ENCODE measurements around the gene ADAMTSL3.

ADAMTSL3 gene

DNA sequence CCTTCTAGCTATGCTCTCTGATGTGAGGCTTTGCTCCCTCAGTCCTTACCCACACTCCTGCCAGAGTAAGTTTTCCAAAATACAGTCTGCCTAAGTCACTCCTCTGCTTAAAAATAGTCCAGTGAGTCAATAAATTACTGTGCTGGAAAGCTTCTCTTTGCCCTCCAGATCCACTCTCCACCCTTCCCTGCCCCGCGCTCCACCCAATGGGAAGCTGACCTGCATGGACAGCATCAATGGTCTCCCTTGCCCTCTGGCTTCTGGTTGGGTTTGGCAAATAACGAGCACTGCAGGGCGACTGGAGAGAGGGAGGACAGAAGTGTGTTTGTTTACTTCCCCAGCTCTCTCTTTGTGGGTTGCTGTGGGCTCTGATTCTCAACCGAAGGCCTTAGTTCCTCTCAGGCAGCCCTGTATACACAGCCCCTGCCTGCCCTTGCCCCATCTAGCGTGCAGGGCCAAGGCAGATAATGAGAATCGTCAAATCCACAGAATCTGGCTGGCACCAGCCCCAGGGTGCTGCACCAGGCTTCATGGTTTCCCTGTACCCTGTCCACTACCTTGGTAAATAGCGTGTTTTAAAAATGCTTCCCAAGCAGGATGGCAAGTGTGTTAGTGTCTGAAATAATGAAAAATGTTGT, 110.4 kb downstream of the ADAMTSL3 start:
- no peak for DNase-seq

DNA sequence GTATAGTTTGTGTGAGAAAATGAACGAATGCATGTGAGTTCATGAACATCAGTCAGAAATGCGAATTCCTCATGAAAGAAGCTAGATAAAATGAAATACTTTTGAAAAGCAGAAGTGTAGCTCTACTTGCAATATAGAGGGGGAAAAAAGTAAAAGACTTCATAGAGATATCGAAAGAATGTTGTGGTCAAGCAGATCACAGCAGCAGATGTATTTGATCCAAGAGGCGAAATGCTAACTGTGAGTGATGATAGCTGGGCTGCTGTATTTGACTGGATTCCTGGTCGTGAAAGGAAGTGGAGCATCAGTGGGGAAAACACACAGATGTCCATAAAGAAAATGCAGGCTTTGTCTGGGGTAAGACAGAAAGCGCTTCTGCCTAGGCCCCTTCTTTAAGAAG, 112.4 kb downstream of the ADAMTSL3 start:
- DNase-seq = no peak

DNA sequence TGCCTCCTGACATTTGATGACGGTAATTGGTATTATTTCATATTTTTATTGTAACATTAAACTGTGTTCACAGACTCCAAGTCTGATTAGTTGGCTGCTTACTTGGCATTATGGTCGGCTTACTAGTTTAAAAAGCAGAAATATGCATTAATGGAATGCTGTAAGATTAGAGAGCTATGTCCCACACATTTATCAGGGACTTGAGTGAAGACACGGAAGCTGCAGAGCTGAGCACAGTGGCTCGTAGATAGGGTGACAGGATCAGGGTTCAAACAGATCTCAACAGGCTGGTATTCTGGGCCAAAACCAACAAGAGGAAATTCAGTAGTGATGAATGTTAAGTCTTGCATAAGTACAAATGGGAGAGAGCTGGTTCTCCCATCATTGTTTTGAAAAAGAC, 113.8 kb downstream of the ADAMTSL3 start:
- DNase-seq = no peak

DNA sequence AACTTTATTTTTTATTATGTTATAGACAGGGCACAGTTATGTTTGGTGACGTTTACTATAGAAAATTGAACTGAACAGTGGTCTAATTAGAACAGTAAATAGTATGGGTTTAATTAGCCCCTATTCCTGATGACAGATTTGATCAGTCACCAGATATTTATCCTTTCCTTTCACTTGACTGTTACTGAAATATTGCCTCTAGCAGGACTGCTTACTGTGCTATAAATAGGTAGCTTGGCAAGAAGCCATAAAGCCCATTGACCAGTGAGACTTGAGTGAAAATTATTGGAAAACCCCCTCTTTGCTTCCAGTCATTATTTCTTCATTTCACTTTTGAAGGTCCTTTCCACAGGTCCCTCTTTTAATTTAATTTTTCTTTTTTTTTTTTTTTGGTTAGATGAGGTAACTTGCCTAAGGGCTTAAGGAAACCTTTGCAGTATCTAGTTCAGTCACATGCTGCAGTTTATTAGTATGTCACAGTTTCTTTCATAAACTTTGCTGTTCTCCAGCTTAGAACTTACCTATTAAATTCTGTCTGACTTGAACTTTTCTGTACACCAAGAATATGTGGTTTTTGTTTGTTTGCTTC, 115.6 kb downstream of the ADAMTSL3 start:
- DNase-seq = no peak

DNA sequence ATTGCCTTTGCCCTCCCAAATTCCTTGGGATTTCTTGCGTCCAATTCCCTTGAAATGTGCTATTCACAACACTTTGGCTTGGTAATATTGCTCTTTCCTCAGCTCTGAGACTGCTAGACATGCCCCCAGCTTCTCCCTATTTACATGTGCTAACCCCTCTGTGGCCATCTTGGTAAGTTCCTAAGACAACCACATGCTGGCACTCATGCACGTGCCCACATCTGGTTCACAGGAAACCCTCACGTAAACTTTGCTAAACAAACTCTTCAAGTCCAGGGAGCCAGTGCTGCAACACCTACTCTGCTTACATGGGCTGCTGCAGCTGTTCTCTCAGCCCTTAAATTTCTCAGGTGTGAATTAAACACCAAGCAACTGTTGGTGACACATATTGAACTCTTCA, 121.8 kb downstream of the ADAMTSL3 start:
- no peak for DNase-seq

DNA sequence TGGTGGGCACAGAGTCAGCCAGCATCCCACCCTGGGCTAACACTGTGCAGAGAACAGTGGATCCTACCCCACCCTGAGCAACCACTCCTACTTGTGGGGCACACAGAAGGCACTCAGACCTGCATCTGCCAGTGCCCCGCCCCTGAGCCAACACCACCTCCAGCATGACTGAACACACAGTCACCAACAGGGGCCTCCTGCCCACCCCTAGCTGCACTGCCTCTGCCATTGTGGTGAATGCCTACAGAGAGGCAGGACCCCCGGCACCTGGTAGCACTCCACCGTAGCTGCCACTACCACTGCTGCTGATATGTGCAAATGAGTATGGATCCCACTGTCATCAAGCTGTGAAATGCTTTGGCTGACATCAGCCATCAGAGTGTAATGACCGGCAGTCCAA, 123.1 kb downstream of the ADAMTSL3 start:
- DNase-seq = no peak

DNA sequence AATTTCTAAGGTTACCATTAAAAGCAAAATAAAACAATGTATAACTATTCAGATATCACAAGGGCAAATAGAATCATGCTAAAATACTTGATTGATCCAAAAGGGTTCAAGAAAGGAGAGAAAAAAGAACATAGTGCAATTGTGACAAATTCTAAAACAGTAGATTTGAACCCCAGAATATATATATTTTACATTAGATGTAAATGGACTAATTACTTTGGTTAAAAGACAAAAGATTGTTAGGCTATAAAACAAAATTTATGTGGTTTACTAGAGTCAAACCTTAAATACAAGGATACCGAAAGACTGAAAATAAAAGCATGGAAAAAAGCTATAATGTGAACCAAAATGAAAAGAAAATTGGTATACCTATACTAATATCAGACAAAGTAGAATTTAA, 129.3 kb downstream of the ADAMTSL3 start:
- no peak for DNase-seq

DNA sequence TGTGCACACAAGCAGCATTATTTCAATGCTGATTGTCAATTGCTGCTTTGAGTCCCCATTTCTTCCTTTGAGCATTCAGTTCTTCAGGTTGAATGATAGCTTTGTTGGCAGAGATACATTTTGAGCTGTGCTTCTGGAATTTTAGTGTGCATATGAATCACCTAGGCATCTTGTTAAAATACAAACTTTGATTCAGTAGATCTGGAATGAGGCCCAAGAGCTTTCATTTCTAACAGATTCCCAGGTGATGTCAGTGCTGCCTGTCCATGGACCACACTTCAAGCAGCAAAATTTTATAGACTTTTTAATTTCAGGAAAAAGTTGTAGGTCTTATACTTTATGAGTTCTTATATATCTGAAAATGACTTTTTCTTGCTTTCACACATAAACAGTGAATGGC, 131.1 kb downstream of the ADAMTSL3 start:
- DNase-seq = no peak

DNA sequence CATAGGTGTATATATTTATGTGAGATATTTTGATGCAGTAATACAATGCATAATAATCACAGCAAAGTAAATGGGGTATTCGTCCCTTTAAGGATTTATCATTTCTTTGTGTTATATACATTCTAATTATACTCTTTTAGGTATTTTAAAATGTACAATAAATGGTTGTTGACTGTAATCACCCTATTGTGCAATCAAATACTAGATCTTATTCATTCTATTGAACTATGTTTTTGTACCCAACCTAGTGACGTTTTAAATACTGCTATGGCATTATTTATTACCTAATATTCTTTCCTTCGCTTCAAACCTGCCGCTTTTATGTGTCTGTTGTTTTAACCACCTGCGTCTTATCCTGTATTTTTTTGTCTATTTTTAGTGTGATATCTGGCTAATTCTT, 132.4 kb downstream of the ADAMTSL3 start:
- no peak for DNase-seq

DNA sequence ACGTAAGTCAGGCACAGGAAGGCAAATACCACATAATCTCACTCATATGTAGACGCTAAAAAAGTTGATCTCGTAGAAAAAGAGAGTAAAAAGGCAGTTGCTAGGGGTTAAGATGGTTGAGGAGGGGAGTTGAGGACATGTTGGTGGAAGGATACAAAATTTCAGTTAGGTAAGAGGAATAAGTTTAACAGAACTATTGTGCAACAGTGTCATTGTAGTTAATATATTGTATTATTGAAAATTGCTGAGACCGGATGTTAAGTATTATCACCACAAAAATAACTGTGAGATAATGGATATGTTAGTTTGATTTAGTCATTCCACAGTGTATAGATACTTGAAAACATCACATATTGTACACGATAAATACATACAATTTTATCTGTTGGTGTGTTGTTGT, 139.1 kb downstream of the ADAMTSL3 start:
- no peak for DNase-seq

DNA sequence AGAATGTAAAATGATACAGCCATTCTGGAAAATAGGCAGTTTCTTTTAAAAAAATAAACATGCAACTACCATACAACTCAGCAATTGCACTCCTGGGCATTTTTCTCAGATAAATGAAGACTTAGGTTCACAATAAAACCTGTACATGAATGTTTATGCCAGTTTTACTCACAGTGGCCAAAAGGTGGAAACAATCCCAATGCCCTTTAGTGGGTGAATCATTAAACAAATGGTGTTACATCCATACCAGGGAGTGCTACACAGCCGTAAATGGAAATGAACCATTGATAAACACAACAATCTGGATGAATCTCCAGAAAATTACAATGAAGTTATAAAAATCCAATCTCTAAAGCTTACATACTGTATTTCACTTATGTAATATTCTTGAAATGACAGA, 140.3 kb downstream of the ADAMTSL3 start:
- no peak for DNase-seq

DNA sequence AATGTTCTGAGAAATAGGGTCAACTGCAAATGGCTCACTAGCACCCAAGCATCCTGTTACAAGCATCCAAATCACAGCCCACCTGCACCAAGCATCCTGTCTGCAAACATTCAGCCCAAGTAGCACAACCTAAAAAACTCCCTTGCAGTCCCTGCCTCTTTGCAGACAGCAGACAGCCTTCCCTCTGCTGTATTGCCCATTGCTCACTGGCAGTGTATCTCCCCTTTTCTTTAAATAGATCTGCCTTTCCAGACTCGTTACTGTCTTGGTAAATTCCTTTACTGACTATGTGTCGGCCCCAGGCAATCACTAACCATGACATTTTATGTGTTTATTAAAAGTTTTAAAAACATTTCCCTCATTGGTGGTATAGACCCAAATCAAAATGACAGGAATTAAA, 155.4 kb downstream of the ADAMTSL3 start:
- no peak for DNase-seq

DNA sequence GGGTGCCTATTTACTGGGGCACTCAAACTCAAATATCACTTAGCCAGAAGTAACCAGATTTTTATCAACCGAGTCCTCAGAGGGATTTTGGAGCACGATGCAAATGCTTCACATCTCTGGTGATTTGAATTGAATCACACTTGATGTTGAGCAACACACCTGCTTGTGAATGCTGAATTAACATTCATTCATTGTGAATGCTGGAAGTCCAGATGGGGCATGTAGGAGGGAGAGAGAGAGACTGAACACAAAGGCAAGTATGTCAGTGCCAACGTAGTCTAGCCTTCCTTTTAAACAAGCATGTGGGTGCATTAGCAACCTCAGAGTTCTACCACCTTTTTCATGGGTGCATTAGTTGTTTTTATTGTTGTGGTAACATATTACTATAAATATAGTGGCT, 156.2 kb downstream of the ADAMTSL3 start:
- DNase-seq = no peak

DNA sequence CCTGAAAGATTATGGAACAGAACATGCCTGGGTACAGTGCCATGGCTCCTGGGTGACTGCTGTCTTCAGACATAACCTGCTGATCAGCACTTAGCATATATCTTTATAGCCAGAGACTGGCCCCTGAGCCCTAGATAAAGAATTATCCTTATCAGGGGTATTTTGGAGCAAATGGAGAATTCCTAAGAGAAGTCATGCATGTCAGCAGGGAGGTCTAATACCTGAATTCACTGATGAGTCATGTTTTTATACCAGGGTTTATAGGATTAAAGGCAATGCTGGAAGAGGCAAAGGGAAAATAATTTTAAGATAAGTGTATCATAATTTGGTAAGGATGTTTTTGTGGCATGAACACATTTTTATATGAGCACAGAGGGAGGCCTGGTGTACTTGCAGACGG, 159.8 kb downstream of the ADAMTSL3 start:
- no peak for DNase-seq

DNA sequence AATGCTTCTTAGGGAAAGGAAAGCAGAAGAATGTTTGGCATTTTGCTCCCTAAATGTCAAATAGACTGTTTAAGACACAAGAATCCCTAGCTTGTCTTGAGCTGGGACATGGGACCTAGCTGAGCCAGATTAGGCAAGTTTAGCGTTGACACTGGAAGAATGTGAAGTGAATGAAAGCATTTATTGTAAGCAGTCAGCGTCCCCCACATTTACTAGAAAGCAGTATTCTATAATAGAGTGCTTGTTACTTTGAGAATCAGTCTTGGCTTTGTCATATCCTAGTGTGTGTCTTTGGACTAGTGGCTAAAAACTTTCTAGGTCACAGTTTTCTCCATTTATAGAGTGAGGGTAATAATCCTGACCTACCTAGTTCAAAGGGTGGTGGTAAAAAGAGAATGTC, 161.6 kb downstream of the ADAMTSL3 start:
- DNase-seq = no peak

DNA sequence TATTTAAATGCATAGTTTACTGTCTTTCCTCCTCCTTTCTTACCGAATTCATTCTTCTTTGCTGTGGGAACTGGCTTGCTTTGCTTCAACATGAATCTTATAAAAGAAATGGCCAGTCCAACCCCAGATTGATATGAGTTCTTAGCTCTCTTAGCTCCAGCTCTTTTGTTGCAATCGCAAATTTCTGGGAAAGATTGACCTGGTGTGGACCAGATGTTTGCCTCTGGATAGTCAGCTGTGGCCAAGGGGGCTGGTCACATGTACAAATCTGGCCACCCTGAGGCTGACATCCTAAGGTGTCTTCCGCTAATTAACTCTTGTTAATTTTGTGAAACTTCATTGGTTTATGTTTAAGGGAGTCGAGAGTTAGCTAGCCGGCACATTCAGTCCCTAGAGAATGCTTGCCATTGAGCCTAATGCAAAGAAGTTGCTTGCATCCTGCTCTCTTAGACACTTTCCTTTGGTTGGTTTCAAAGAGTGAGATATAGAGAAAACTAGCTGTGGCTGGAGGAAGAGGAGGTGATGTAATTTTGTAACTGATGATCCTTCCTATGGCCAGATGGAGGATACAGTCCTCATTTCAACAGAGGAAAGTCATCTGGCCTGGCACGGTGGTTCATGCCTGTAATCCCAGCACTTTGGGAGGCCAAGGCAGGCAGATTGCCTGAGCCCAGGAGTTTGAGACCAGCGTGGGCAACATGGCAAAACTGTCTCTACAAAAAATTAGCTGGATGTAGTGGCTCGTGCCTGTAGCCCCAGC, 162.4 kb downstream of the ADAMTSL3 start:
- no peak for DNase-seq

DNA sequence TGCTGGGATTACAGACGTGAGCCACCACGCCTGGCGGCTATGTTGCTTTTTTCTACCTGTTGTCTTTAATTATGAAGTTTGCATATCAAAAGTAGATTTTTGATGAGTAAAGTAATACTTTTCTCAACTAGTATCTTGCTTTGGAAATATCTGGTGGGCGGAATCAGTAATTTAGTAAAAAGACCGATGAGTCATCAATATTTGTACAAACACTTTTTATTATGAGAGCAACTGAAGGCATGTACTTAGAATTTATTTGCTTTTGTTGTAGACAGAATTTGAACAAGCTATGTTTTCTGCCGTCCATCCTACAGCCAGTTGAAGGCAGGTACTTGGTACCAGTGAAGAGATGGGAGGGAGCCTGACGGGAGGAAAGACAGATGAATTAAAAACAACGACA, 164.7 kb downstream of the ADAMTSL3 start:
- no peak for DNase-seq

DNA sequence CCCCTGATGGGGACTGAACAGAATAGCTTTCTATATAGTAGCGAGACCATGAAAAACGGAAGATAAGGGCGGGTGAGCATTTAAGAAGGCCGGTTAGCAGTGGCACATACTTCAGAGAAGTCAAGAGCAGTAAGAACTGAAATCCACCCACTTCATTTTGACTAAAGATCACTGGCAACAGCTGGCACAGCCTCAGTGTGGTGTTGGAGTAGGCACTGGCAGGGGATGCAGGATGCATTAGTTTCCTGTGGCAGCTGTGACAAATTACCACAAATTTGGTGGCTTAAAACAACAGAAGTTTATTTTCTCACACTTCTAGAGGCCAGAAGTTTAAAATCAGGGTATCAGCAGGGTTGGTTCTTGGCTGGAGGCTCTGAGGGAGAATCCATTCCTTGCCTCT, 176.5 kb downstream of the ADAMTSL3 start:
- no peak for DNase-seq

DNA sequence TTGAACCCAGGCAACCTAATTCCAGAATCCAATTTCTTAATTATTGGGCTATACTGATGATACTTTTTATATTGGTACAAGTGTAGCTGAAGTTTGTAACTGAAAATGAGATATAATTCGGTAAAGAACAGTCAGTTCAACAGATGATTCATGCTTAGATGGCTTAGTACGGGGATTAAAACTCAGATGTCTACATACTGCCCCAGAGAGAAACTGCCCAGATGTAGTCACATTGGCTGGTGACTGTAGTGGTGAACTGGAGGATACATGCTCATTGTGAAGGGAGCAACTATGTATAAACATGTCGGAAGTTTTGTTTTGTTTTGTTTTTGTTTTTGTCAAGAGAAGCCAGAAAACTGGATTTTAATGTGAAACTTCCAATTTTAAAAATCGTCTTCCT, 179.6 kb downstream of the ADAMTSL3 start:
- no peak for DNase-seq

DNA sequence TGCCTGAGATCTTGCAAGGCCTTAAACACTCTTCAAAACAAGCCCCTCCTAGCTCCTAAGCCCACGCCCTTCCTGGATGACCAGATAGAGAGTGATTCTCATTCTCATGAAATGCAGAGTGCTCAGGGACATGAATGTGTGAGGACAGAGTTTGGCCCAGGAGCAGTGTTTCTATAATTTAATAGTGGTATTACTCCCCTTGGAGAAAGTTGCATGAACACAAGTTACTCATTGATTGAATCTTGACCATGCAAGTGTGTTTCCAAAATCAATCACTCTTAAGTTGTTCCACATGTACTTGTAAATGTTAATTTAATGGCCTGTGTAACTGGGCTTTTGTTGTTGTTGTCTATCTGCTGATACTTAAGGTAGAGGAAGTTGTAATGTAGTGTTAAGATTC, 181.6 kb downstream of the ADAMTSL3 start:
- DNase-seq = no peak

DNA sequence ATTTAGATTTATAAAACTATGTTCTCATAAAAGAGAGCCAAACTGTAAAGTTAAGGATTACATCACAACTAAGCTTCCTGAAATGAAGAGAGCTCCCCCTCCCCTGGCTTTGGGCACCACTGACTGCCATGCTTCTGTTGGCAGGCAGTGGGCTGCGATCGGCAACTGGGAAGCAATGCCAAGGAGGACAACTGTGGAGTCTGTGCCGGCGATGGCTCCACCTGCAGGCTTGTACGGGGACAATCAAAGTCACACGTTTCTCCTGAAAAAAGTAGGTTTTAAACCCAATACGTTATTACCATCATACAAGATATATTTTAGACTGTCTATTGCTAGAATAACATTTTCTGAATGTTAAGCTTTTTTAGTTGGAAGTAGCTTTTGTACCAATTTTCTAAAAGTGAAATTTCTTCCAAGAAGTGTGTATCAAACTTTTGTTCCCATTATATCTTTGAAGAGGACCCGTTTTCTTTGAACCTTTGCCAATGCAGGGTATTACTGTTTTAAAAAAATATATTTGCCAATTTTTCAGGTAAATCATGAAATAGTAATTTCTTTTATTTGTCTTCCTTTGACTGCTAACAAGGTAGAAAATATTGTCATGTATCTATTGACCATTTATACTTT, 184.1 kb downstream of the ADAMTSL3 start:
- no peak for DNase-seq

DNA sequence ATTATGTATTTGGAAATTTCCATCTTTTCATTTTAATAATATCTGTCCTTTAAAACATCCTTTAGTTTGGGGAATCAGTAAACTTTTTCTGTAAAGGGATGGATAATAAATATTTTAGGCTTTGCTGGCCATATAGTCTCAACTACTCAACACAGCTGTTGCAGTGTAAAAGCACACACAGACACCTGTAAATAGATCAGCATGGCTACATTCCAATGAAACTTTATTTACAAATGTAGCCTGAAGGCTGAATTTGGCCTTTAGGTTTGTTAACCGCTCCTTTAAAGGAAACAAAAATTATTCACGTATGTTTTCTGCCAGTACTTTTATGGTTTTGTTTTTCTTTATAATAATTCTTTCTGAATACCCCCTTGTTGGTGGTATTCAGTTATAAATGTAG, 184.8 kb downstream of the ADAMTSL3 start:
- no peak for DNase-seq

DNA sequence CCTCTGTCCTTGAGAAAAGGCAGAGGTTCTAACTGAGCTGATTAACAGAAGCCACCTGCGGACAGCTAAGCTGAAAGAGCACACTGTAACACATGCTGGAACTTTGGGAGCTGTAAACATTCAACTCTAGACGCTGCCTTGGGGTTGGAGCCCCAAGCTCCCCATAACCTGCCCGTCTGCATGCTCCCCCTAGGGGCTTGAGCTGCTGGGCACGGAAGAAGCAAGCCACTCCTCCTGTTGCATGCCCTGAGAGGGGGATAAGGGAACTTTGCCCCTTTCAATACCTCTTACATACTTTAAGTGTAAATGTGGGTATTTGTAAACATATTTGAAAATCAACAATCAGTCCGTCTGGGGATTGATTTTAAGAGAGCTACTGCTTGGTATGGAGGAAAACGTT, 188.4 kb downstream of the ADAMTSL3 start:
- DNase-seq = no peak

DNA sequence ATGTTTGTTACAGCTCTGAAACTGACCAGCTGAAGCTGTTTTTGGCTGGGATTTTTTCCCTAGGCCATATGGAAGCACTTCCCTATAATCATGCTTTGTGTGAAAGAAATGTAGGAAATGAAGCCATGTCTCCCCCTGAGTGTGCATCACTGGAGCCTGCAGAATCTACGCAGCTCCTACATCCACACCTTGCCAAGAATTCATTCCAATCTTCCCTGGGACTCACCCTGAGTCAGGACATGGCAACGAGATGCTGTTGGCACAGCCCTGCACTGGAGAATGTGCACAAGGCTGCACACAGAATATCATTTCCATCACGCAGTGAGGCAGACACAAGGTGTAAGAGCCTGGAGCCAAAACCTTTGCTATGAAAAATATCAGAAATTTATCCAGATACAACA, 189.5 kb downstream of the ADAMTSL3 start:
- no peak for DNase-seq
